A549 treated with RU486 at 1 μM for 4 hours (cell line): ENCODE data around the gene MLPH. TPM values are rescaled to one million over a fixed set of nuclear protein-coding genes. Genes with fewer than 3 reads are reported as not detected.

Source experiments
- total RNA-seq: library from RNA; stranded (reverse); fragments of 200-300 nt; extraction: Qiagen RNA extraction; gene quantifications from 5 replicates; pipeline ENCODE4 v1.2.3, GENCODE V29; 2022; ENCODE audit warnings: low read depth

MLPH gene
- total RNA-seq: 189 to 291 TPM (median 256 TPM) in 5 replicates

GRCh38 chr2:237486819-237487448 lies at the start of gene MLPH:
Gene MLPH, plus strand, starts transcription at chr2:237487251. Its CDS starts 6,176 bp downstream, at chr2:237493427.

GRCh38 chr2:237566401-237567235 lies 79.6 kb downstream of the MLPH start, which contains the start of gene PRLH:
Gene PRLH, plus strand, starts transcription at chr2:237566574. Its CDS starts 0 bp downstream, at chr2:237566574.

GRCh38 chr2:237590272-237591140 lies 103.5 kb downstream of the MLPH start, which contains the start of gene RAB17:
Gene RAB17, minus strand, starts transcription at chr2:237590734. Its CDS starts 4,580 bp downstream, at chr2:237586154.

Other genes with a start within 250 kb of the MLPH start
- gene COL6A3, start 73.1 kb upstream of the MLPH start, total RNA-seq: 0.03 to 0.18 TPM (median 0.09 TPM) in 5 replicates
- gene PRLH, start 79.3 kb downstream of the MLPH start, total RNA-seq: not detected in 5 replicates
- 0.15 to 1.1 TPM (median 0.34 TPM) in 5 replicates for gene RAB17, start 103.5 kb downstream of the MLPH start, total RNA-seq
- 66.8 to 106 TPM (median 89.5 TPM) in 5 replicates for gene LRRFIP1, start 140.3 kb downstream of the MLPH start, total RNA-seq